HepG2 (cell line): ENCODE data around the gene LARP1B. TPM values are rescaled to one million over a fixed set of nuclear protein-coding genes. Genes with fewer than 3 reads are reported as not detected.
A peak's percentile ranks its signal among the peaks of the same experiment; 100 is the strongest.

Experiments used
- ATF3 ChIP-seq: sonication (generic); formaldehyde crosslinking; IDR thresholded peaks from 2 replicates; pipeline ENCODE4 v1.4.0; 2020; ENCODE audit warnings: missing genetic modification reagents
- FOXP4 ChIP-seq: sonication (generic); formaldehyde crosslinking; IDR thresholded peaks from 2 replicates; pipeline ENCODE4 v1.4.0; 2020; ENCODE audit warnings: missing genetic modification reagents
- KLF12 ChIP-seq: sonication (generic); formaldehyde crosslinking; IDR thresholded peaks from 2 replicates; pipeline ENCODE4 v1.4.0; 2020; ENCODE audit warnings: missing genetic modification reagents, borderline replicate concordance
- MIER3 ChIP-seq: IDR thresholded peaks from 2 replicates; pipeline ENCODE4 v1.6.1; 2016; ENCODE audit warnings: missing compliant biosample characterization, borderline replicate concordance
- MYC ChIP-seq: sonication (generic); formaldehyde crosslinking; IDR thresholded peaks from 2 replicates; pipeline ENCODE4 v1.9.0; 2021; ENCODE audit warnings: missing genetic modification reagents, borderline replicate concordance
- NONO ChIP-seq, 2 experiments: fragments of 450-650 bp in 1 of 2; sonication (generic) in 1 of 2; formaldehyde crosslinking in 1 of 2; IDR thresholded peaks in 1 of 2; conservative IDR thresholded peaks in 1 of 2; 2 replicates each; pipeline versions ENCODE4 v1.6.1 to v1.8.0; 2017 to 2022; ENCODE audit warnings: mild to moderate bottlenecking in 1 of 2, missing genetic modification reagents in 1 of 2, moderate library complexity in 1 of 2
- SMYD3 ChIP-seq: sonication (generic); formaldehyde crosslinking; IDR thresholded peaks from 2 replicates; pipeline ENCODE4 v1.8.1; 2023; ENCODE audit warnings: mild to moderate bottlenecking, missing genetic modification reagents
- SOX13 ChIP-seq, 3 experiments: fragments of 450-650 bp in 1 of 3; sonication (generic) in 1 of 3; formaldehyde crosslinking in 1 of 3; IDR thresholded peaks in 2 of 3; conservative IDR thresholded peaks in 1 of 3; 2 replicates each; pipeline versions ENCODE4 v1.5.0 to v1.6.1; 2016 to 2020; ENCODE audit warnings: antibody characterized with exemption in 1 of 3, mild to moderate bottlenecking in 1 of 3, missing compliant biosample characterization in 1 of 3, missing genetic modification reagents in 1 of 3, moderate library complexity in 1 of 3
- SOX6 ChIP-seq, 2 experiments: fragments of 450-650 bp in 1 of 2; sonication (generic) in 1 of 2; formaldehyde crosslinking in 1 of 2; IDR thresholded peaks; 2 replicates each; pipeline versions ENCODE4 v1.4.0 to v1.6.1; 2017 to 2020; ENCODE audit warnings: antibody characterized with exemption in 1 of 2, mild to moderate bottlenecking in 1 of 2, missing genetic modification reagents in 1 of 2
- XBP1 ChIP-seq: sonication (generic); formaldehyde crosslinking; IDR thresholded peaks from 2 replicates; pipeline ENCODE4 v1.5.0; 2020; ENCODE audit warnings: missing genetic modification reagents
- XRCC5 ChIP-seq: fragments of 200-400 bp; formaldehyde crosslinking; optimal IDR thresholded peaks from 2 replicates; pipeline ENCODE3; 2017; ENCODE audit warnings: mild to moderate bottlenecking, low read length
- ZBTB2 ChIP-seq: sonication (generic); formaldehyde crosslinking; IDR thresholded peaks from 2 replicates; pipeline ENCODE4 v1.8.0; 2022; ENCODE audit warnings: low read depth, missing genetic modification reagents
- ZNF780A ChIP-seq: sonication (generic); formaldehyde crosslinking; IDR thresholded peaks from 2 replicates; pipeline ENCODE4 v1.8.0; 2022; ENCODE audit warnings: mild to moderate bottlenecking, missing genetic modification reagents, moderate library complexity
- ZNF782 ChIP-seq: sonication (generic); formaldehyde crosslinking; IDR thresholded peaks from 2 replicates; pipeline ENCODE4 v1.4.0; 2020; ENCODE audit warnings: missing genetic modification reagents, mild to moderate bottlenecking, borderline replicate concordance
- ZNF839 ChIP-seq: sonication (generic); formaldehyde crosslinking; IDR thresholded peaks from 2 replicates; pipeline ENCODE4 v1.4.0; 2020; ENCODE audit warnings: missing genetic modification reagents, mild to moderate bottlenecking, borderline replicate concordance
- ZSCAN21 ChIP-seq: sonication (generic); formaldehyde crosslinking; IDR thresholded peaks from 2 replicates; pipeline ENCODE4 v1.8.0; 2022; ENCODE audit warnings: mild to moderate bottlenecking, missing genetic modification reagents, moderate library complexity, borderline replicate concordance
- polyA plus RNA-seq, 8 experiments: library from polyadenylated mRNA; depleted of rRNA in 3 of 8; stranded (reverse) in 7 of 8; unstranded in 1 of 8; fragments of >200 nt; fragmentation: Illumina TruSeq in 4 of 8; extraction: Trizol in 4 of 8; gene quantifications; 2 replicates each; pipeline versions ENCODE4 v1.2.1 to v1.2.3, GENCODE V29; 2011 to 2016; ENCODE audit warnings: low read depth in 4 of 8, missing spikeins in 1 of 8, mixed read lengths in 1 of 8; ENCODE audit not compliant: insufficient read depth in 1 of 8
- total RNA-seq, 5 experiments: library from RNA; depleted of rRNA; stranded (reverse); fragments of >200 nt; fragmentation: Illumina TruSeq; extraction: Trizol; gene quantifications; 2 replicates each; pipeline ENCODE4 v1.2.3, GENCODE V29; 2016; ENCODE audit warnings: low read depth in 1 of 5
- TF ChIP-seq, protein P1 (sequence below): sonication (generic); formaldehyde crosslinking; IDR thresholded peaks from 2 replicates; pipeline ENCODE4 v1.5.1; 2020; ENCODE audit warnings: missing genetic modification reagents, mild to moderate bottlenecking, borderline replicate concordance
- TF ChIP-seq, protein P2 (sequence below), 2 experiments: sonication (generic) in 1 of 2; formaldehyde crosslinking in 1 of 2; IDR thresholded peaks; 2 replicates each; pipeline versions ENCODE4 v1.4.0 to v1.6.1; 2018 to 2020; ENCODE audit warnings: missing genetic modification reagents in 2 of 2, borderline replicate concordance in 1 of 2, low read depth in 1 of 2, mild to moderate bottlenecking in 1 of 2, missing biosample characterization in 1 of 2

The LARP1B gene
- total and polyA plus RNA-seq, 2 of the 13 experiments (the other 11 are each of a cell fraction or from before 2014, with no cell fraction given): 19.2 to 52.7 TPM

DNA sequence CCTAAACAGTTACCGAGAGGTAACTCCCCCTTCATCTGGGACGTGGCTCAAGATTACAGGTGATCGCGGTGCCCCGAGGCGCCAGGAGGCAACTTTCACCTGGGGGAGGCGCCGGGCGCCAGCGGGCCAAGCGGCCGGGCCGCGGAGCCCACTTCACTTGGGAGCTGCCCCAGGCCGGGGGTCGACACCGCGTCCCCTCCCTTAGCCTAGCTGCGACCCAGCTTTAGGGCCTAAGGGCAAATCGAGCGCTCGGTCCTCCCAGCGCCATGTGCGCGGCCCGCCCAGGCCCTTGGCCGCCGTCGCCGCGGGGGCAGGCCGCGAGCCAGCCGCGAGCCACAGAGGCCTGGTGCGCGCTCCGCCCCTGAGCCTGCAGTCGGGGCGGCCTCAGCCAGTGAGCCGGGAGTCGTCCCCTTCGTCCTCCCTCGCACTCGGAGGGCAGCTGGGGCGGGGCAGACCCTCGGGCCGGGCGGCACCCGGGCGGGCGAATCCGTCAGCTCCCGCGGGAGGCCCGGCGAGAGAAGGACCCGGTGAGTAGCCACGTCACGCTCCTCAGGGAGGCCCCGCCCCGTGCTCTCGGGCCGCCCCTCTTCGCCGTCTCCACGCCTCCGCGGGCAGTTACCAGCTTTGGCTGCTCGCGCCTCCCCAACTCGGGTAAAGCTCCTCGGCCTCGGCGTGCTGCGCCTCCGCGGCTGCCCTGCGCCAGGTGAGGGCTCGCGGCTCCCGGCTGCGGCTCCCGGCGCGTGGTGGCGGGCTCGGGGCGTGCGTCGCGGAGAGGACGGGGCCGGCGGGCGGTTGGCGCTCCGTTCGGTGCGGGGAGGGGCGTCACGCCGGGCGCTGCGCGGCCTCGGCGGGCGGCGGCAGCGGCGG, at the start of gene LARP1B (continued):
- TF ChIP-seq ZBTB2 (CRISPR knock-in tag) (peak; percentile 93), KLF12 (CRISPR knock-in tag) (peak; percentile 97), XRCC5 (peak; percentile 38), NONO (IDR thresholded peaks at IDR 0.05) (no peak), NONO (CRISPR knock-in tag; conservative IDR thresholded peaks at IDR 0.05) (peak; percentile 78), ZSCAN21 (CRISPR knock-in tag) (peak; percentile 70; the same call in 1 of the 2 replicates), MYC (CRISPR knock-in tag) (peak; percentile 95), SOX13 (IDR thresholded peaks at IDR 0.05) (peak; percentile 10; the same call in 1 of the 2 replicates), SOX13 (CRISPR knock-in tag; conservative IDR thresholded peaks at IDR 0.05 in 1 of 2, IDR thresholded peaks at IDR 0.05 in 1 of 2) (peak; percentile 55 to 91; a peak in 3 of 4 replicates), XBP1 (CRISPR knock-in tag) (0 out of 2 replicates have a peak, but pooled peaks have one; percentile 24), ZNF839 (CRISPR knock-in tag) (no peak), MIER3 (CRISPR knock-in tag) (peak; percentile 47; the same call in 1 of the 2 replicates), ATF3 (CRISPR knock-in tag) (peak; percentile 17; the same call in 1 of the 2 replicates), ZNF782 (CRISPR knock-in tag) (peak; percentile 77; the same call in 1 of the 2 replicates), SMYD3 (CRISPR knock-in tag) (peak; percentile 34; the same call in 1 of the 2 replicates), FOXP4 (CRISPR knock-in tag) (peak; percentile 24), ZNF780A (peak; percentile 60; the same call in 1 of the 2 replicates), SOX6 (IDR thresholded peaks at IDR 0.05) (no peak), SOX6 (CRISPR knock-in tag; IDR thresholded peaks at IDR 0.05) (peak; percentile 56)
- TF ChIP-seq, protein P1, sequence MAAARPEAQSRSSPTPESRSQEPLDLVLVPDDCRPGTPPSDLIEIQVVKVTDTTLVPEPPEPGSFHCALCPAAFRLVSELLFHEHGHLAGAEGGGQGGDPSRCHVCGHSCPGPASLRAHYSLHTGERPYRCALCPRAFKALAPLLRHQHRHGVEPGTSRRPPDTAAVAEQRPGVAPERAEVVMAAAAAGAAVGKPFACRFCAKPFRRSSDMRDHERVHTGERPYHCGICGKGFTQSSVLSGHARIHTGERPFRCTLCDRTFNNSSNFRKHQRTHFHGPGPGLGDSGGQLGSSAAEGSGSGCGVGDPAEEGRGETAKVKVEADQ (CRISPR knock-in tag): peak; percentile 82; the same call in 1 of the 2 replicates
- TF ChIP-seq, protein P2, sequence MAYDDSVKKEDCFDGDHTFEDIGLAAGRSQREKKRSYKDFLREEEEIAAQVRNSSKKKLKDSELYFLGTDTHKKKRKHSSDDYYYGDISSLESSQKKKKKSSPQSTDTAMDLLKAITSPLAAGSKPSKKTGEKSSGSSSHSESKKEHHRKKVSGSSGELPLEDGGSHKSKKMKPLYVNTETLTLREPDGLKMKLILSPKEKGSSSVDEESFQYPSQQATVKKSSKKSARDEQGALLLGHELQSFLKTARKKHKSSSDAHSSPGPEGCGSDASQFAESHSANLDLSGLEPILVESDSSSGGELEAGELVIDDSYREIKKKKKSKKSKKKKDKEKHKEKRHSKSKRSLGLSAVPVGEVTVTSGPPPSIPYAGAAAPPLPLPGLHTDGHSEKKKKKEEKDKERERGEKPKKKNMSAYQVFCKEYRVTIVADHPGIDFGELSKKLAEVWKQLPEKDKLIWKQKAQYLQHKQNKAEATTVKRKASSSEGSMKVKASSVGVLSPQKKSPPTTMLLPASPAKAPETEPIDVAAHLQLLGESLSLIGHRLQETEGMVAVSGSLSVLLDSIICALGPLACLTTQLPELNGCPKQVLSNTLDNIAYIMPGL (CRISPR knock-in tag; IDR thresholded peaks at IDR 0.05; ENCODE audit: borderline replicate concordance in 1 of 2, low read depth in 1 of 2): peak; percentile 63 to 72; a peak in 3 of 4 replicates
